ENCODE data around the gene ZSWIM5. TPM values are rescaled to one million over a fixed set of nuclear protein-coding genes. Genes with fewer than 3 reads are reported as not detected.
"Not testable (repeated sequence)": the region's sequence is repeated elsewhere in the genome, so short reads cannot be mapped to it uniquely, and the experiment has no call there.

The ZSWIM5 gene
- total RNA-seq, 6 experiments from 2014 or later = 0.03 to 0.05 TPM; not detected in 4

DNA sequence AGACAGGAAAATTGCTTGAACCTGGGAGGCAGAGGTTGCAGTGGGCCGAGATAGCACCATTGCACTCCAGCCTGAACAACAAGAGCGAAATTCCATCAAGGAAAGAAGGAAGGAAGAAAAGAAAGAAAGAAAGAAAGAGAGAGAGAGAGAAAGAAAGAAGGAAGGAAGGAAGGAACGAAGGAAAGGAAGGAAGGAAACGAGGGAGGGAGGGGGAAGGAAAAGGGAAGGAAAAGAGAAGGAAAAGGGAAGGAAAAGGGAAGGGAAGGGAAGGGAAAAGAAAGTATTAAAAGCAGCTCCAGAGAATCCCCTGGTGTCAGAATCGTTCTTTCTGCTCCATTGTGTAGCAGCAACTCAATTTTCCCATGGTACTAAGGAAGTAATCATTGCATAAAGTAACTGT is 19.2 kb upstream of the ZSWIM5 start:
- H3K27me3 Mint-ChIP-seq (ENCODE audit: insufficient read depth) = peaks cover 18% of the 10 kb centered on the region
- H3K4me1 Mint-ChIP-seq (ENCODE audit: low read depth) = no peaks in the 10 kb centered on the region
- H3K4me3 Mint-ChIP-seq = no peak overlapping the region
- no peak overlapping the region for H3K27ac Mint-ChIP-seq
- H3K9me3 Mint-ChIP-seq = no peaks in the 10 kb centered on the region
- TF ChIP-seq, protein P1, sequence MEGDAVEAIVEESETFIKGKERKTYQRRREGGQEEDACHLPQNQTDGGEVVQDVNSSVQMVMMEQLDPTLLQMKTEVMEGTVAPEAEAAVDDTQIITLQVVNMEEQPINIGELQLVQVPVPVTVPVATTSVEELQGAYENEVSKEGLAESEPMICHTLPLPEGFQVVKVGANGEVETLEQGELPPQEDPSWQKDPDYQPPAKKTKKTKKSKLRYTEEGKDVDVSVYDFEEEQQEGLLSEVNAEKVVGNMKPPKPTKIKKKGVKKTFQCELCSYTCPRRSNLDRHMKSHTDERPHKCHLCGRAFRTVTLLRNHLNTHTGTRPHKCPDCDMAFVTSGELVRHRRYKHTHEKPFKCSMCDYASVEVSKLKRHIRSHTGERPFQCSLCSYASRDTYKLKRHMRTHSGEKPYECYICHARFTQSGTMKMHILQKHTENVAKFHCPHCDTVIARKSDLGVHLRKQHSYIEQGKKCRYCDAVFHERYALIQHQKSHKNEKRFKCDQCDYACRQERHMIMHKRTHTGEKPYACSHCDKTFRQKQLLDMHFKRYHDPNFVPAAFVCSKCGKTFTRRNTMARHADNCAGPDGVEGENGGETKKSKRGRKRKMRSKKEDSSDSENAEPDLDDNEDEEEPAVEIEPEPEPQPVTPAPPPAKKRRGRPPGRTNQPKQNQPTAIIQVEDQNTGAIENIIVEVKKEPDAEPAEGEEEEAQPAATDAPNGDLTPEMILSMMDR (IDR thresholded peaks at IDR 0.05) = no peak
- H3K36me3 Mint-ChIP-seq (ENCODE audit: low read depth) = no peaks in the 10 kb centered on the region
- DNase-seq = no peak

DNA sequence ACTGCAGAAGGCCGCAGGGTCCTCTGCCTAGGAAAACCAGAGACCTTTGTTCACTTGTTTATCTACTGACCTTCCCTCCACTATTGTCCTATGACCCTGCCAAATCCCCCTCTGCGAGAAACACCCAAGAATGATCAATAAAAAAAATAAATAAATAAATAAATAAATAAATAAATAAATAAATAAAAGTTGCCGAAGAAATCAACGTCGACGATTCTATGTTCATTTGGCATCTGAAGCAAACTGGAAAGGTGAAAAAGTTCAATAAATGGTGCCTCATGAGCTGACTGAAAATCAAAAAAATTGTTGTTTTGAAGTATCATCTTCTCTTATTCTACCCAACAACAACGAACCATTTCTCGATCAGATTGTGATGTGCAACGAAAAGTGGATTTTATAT is 17.3 kb upstream of the ZSWIM5 start:
- DNase-seq; H3K9me3 Mint-ChIP-seq; H3K4me1 Mint-ChIP-seq (ENCODE audit: low read depth); H3K27ac Mint-ChIP-seq; H3K36me3 Mint-ChIP-seq (ENCODE audit: low read depth); H3K4me3 Mint-ChIP-seq: not testable (repeated sequence)
- H3K27me3 Mint-ChIP-seq (ENCODE audit: insufficient read depth) = peaks cover 14% of the 10 kb centered on the region; the same call in 1 of the 2 replicates

DNA sequence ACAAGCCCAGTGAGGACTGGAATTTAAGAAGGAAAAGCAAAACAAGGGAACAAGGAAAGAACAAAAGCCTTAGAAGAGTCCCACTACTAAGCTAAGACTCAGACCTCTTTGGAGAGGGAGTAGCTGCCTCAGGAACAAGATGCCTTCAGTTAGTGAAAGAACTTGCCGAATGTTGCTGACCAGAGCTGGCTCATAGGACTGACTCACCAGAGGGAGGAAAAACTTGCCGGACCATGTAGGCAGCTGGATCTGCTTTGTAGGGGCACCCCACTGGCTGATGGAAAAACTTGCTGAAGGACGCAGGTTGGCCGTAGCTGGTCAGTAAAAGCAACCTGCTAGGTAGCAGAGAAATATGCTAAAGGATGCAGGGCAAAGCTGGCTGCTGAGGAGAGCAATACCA is 15.3 kb upstream of the ZSWIM5 start:
- H3K4me3 Mint-ChIP-seq = no peak overlapping the region
- no peaks in the 10 kb centered on the region for H3K36me3 Mint-ChIP-seq (ENCODE audit: low read depth)
- peaks cover 17% of the 10 kb centered on the region for H3K27me3 Mint-ChIP-seq (ENCODE audit: insufficient read depth)
- H3K27ac Mint-ChIP-seq = no peak overlapping the region
- H3K4me1 Mint-ChIP-seq (ENCODE audit: low read depth) = no peaks in the 10 kb centered on the region
- H3K9me3 Mint-ChIP-seq = no peaks in the 10 kb centered on the region
- TF ChIP-seq, protein P1 (IDR thresholded peaks at IDR 0.05) = no peak
- no peak for DNase-seq

DNA sequence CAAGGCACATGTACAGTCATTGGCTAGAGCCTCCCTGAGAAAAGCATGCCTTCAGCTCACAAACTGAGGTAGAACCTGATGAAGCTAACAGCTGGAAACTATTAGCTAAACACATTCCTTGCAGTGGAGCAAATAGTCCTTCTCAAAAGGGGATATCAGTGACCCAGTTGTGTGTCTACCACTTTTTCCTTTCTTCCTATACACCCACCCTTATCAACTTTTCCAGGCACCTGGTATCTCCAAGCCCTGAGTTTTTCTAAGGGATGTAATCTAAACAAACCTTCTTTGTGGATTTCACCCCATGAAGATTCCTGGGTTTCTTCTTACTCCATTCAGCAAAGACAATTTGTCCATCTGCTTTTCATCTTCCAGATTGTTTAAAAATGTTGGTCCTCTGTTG is 10.5 kb upstream of the ZSWIM5 start:
- Mint-ChIP-seq H3K27ac (no peak overlapping the region), H3K4me1 (ENCODE audit: low read depth) (no peaks in the 10 kb centered on the region)
- DNase-seq = no peak

DNA sequence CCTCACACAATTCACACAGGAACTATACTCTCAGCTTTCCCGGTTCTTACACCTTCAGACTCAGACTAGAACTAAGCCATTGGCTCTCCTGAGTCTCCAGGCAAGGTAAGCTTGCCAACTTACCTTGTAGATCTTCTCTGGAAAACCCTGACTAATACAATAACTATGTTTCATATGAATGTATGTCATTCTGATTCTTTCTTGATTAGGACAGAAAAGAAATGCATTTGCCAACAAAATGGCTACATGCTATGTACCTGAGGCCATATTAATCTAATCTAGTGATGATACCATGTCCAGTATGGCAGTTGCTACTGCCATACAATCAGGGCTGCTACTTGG is 9.8 kb upstream of the ZSWIM5 start:
- no peak overlapping the region for H3K4me3 Mint-ChIP-seq
- peaks cover 9% of the 10 kb centered on the region for H3K27me3 Mint-ChIP-seq (ENCODE audit: insufficient read depth)
- H3K4me1 Mint-ChIP-seq (ENCODE audit: low read depth) = no peaks in the 10 kb centered on the region
- no peaks in the 10 kb centered on the region for H3K9me3 Mint-ChIP-seq
- DNase-seq = no peak
- H3K36me3 Mint-ChIP-seq (ENCODE audit: low read depth) = no peaks in the 10 kb centered on the region
- TF ChIP-seq, protein P1 (IDR thresholded peaks at IDR 0.05) = no peak
- H3K27ac Mint-ChIP-seq = no peak overlapping the region

More for the DNA sequence above, 10.5 kb upstream of the ZSWIM5 start:
- H3K9me3 Mint-ChIP-seq = no peaks in the 10 kb centered on the region
- peaks cover 9% of the 10 kb centered on the region for H3K27me3 Mint-ChIP-seq (ENCODE audit: insufficient read depth)
- H3K4me3 Mint-ChIP-seq = no peak overlapping the region
- H3K36me3 Mint-ChIP-seq (ENCODE audit: low read depth) = no peaks in the 10 kb centered on the region
- TF ChIP-seq, protein P1 (IDR thresholded peaks at IDR 0.05) = no peak

GRCh38 chr1:45215485-45216199 is 9.2 kb upstream of the ZSWIM5 start:
- Mint-ChIP-seq H3K4me3 (no peak overlapping the region), H3K4me1 (ENCODE audit: low read depth) (no peaks in the 10 kb centered on the region), H3K9me3 (no peaks in the 10 kb centered on the region), H3K27ac (no peak overlapping the region), H3K36me3 (ENCODE audit: low read depth) (no peaks in the 10 kb centered on the region), H3K27me3 (ENCODE audit: insufficient read depth) (peaks cover 9% of the 10 kb centered on the region)
- TF ChIP-seq, protein P1 (IDR thresholded peaks at IDR 0.05) = no peak
- no peak for DNase-seq

Data from HFFc6 (cell line).